GM12878 (cell line): ENCODE results near the gene PRKCD. TPM values are rescaled to one million over a fixed set of nuclear protein-coding genes. Genes with fewer than 3 reads are reported as not detected.

ENCODE experiments used
- ATAC-seq: fragments of 200-7000 bp; cut with Tn5 transposase; 3 replicates; pipeline ENCODE4 v1.9.1; 2020; ENCODE audit warnings: mild to moderate bottlenecking, moderate library complexity
- BruUV-seq: library from RNA; stranded (reverse); fragments of 400-500 nt; replicated peaks from 2 replicates; lab custom pipeline; 2021; lab: Mats Ljungman, UMichigan
- CTCF ChIA-PET: fragments of 300-600 bp; sonication (Branson Sonifier 250); formaldehyde crosslinking; extraction: SDS; loops from one replicate; lab custom pipeline; 2021; ENCODE audit warnings: inconsistent platforms; lab: Yijun Ruan, JAX
- POLR2A ChIA-PET: fragments of 350-600 bp; formaldehyde crosslinking; extraction: SDS; loops from one replicate; lab custom pipeline; 2021; ENCODE audit warnings: inconsistent platforms; lab: Charles Lee
- RAD21 ChIA-PET: fragments of 300-600 bp; sonication (Branson Sonifier 250); formaldehyde crosslinking; loops from one replicate; lab custom pipeline; 2023; ENCODE audit warnings: antibody characterized with exemption; ENCODE audit not compliant: unreplicated experiment; lab: Charles Lee
- SMC1A ChIA-PET: fragments of 300-600 bp; sonication (Branson Sonifier 250); formaldehyde crosslinking; loops from one replicate; lab custom pipeline; 2023; ENCODE audit not compliant: unreplicated experiment, uncharacterized antibody; lab: Charles Lee
- DNase-seq: peaks from one replicate; pipeline ENCODE4 v3.0.0-alpha.2; 2011; ENCODE audit warnings: low read depth, low spot score
- FAIRE-seq: peaks from 3 replicates; lab custom pipeline; 2011; peaks lifted over from hg19 to GRCh38; lab: Jason Lieb, UNC
- H2AFZ ChIP-seq: 2 replicates; pipeline ENCODE4 v1.6.0; 2011; ENCODE audit warnings: low read depth, low read length, control low read depth; ENCODE audit not compliant: control insufficient read depth
- H3K27ac ChIP-seq: 2 replicates; pipeline ENCODE4 v1.5.1; 2011; ENCODE audit warnings: control low read depth; ENCODE audit not compliant: control insufficient read depth, insufficient read depth
- H3K27me3 ChIP-seq, 2 experiments: replicated peaks in 1 of 2; 2 replicates each; pipeline versions ENCODE4 v1.6.0 to v1.6.1; 2011; ENCODE audit warnings: low read length in 1 of 2; ENCODE audit not compliant: control insufficient read depth in 2 of 2, insufficient read depth in 2 of 2
- H3K36me3 ChIP-seq, 2 experiments: 2 replicates each; pipeline ENCODE4 v1.5.1; 2011; ENCODE audit warnings: low read length in 1 of 2; ENCODE audit not compliant: control insufficient read depth in 2 of 2, insufficient read depth in 2 of 2
- H3K4me1 ChIP-seq: 2 replicates; pipeline ENCODE4 v1.6.1; 2011; ENCODE audit warnings: mild to moderate bottlenecking, low read length, moderate library complexity, mixed read lengths; ENCODE audit not compliant: control insufficient read depth, insufficient read depth
- H3K4me2 ChIP-seq: 2 replicates; pipeline ENCODE4 v1.6.0; 2011; ENCODE audit warnings: control low read depth; ENCODE audit not compliant: control insufficient read depth, insufficient read depth
- H3K4me3 ChIP-seq: fragments of 200-600 bp; sonication (generic); 2 replicates; pipeline ENCODE4 v1.5.1; 2016
- H3K79me2 ChIP-seq: 2 replicates; pipeline ENCODE4 v1.6.0; 2011; ENCODE audit warnings: low read length; ENCODE audit not compliant: control insufficient read depth, insufficient read depth
- H3K9ac ChIP-seq: 2 replicates; pipeline ENCODE4 v1.8.0; 2011; ENCODE audit warnings: low read length, control low read depth, mixed read lengths; ENCODE audit not compliant: control insufficient read depth, insufficient read depth
- H3K9me3 ChIP-seq: replicated peaks from 3 replicates; pipeline ENCODE4 v1.5.1; 2011; ENCODE audit warnings: mild to moderate bottlenecking, low read length; ENCODE audit not compliant: control insufficient read depth, insufficient read depth
- H4K20me1 ChIP-seq: 2 replicates; pipeline ENCODE4 v1.6.0; 2011; ENCODE audit not compliant: control insufficient read depth, insufficient read depth
- CHD4 ChIP-seq: fragments of 200-600 bp; sonication (generic); IDR thresholded peaks from 2 replicates; pipeline ENCODE4 v1.6.1; 2016; ENCODE audit warnings: mild to moderate bottlenecking
- EZH2 ChIP-seq: IDR thresholded peaks from 2 replicates; pipeline ENCODE4 v1.6.1; 2012; ENCODE audit warnings: low read depth, mild to moderate bottlenecking, control low read depth, inconsistent platforms, low read length, borderline replicate concordance; ENCODE audit not compliant: control insufficient read depth
- FOS ChIP-seq: IDR thresholded peaks from 3 replicates; pipeline ENCODE4 v1.6.1; 2011; ENCODE audit warnings: borderline replicate concordance; ENCODE audit not compliant: insufficient read length; ENCODE audit errors: extremely low read depth
- HCFC1 ChIP-seq: fragments of 150-350 bp; IDR thresholded peaks from 2 replicates; pipeline ENCODE4 v1.6.1; 2014; ENCODE audit warnings: low read length
- KDM1A ChIP-seq: fragments of 200-600 bp; sonication (generic); IDR thresholded peaks from 2 replicates; pipeline ENCODE4 v1.6.1; 2016; ENCODE audit warnings: borderline replicate concordance
- MXI1 ChIP-seq: fragments of 150-350 bp; IDR thresholded peaks from 2 replicates; pipeline ENCODE4 v1.6.1; 2011; ENCODE audit warnings: low read depth, mild to moderate bottlenecking, inconsistent platforms, low read length, improper control_type of control experiment
- NBN ChIP-seq: fragments of 450-650 bp; IDR thresholded peaks from 2 replicates; pipeline ENCODE4 v1.6.1; 2016
- NFXL1 ChIP-seq: fragments of 450-650 bp; IDR thresholded peaks from 2 replicates; pipeline ENCODE4 v1.6.1; 2017; ENCODE audit warnings: antibody characterized with exemption, mild to moderate bottlenecking, borderline replicate concordance
- RBBP5 ChIP-seq: fragments of 200-600 bp; sonication (generic); conservative IDR thresholded peaks from 2 replicates; pipeline ENCODE4 v1.6.1; 2016
- RUNX3 ChIP-seq: IDR thresholded peaks from 2 replicates; pipeline ENCODE4 v1.6.1; 2012; ENCODE audit warnings: low read length, inconsistent platforms
- SIN3A ChIP-seq: IDR thresholded peaks from 2 replicates; pipeline ENCODE4 v1.6.1; 2012; ENCODE audit warnings: low read depth, low read length, improper control_type of control experiment
- SMARCA5 ChIP-seq: fragments of 450-650 bp; IDR thresholded peaks from 2 replicates; pipeline ENCODE4 v1.6.1; 2017; ENCODE audit warnings: mild to moderate bottlenecking
- SRF ChIP-seq, 2 experiments: IDR thresholded peaks; 2 replicates each; pipeline ENCODE4 v1.6.1; 2011; ENCODE audit warnings: low read depth in 2 of 2, low read length in 2 of 2, mild to moderate bottlenecking in 1 of 2, moderate library complexity in 1 of 2
- SUZ12 ChIP-seq: fragments of 200-600 bp; sonication (generic); IDR thresholded peaks from one replicate; pipeline ENCODE4 v1.6.1; 2018; ENCODE audit warnings: antibody characterized with exemption, mild to moderate bottlenecking; ENCODE audit not compliant: unreplicated experiment
- TCF3 ChIP-seq: IDR thresholded peaks from 2 replicates; pipeline ENCODE4 v1.6.1; 2012; ENCODE audit warnings: low read depth, mild to moderate bottlenecking, low read length, borderline replicate concordance; ENCODE audit not compliant: insufficient read depth
- ZNF207 ChIP-seq: fragments of 450-650 bp; IDR thresholded peaks from 2 replicates; pipeline ENCODE4 v1.6.1; 2014; ENCODE audit warnings: antibody characterized with exemption, mild to moderate bottlenecking, borderline replicate concordance
- ZNF274 ChIP-seq: IDR thresholded peaks from one replicate; pipeline ENCODE4 v1.8.0; 2011; ENCODE audit not compliant: insufficient read length, insufficient read depth
- WGBS: methylation state at CpG from one replicate; pipeline ENCODE4 v1.1.6; 2016; ENCODE audit warnings: low lambda C conversion rate; ENCODE audit not compliant: insufficient replicate concordance, insufficient coverage; ENCODE audit errors: missing lambda C conversion rate; 5-methylcytosine and 5-hydroxymethylcytosine counted together
- in situ Hi-C: fragments of 300-500 bp; cut with MboI; formaldehyde crosslinking; loops from 9 replicates; pipeline ENCODE4 v1.14.3; 2018; ENCODE audit warnings: mixed read lengths
- intact Hi-C: fragments of 100-400 bp; cut with micrococcal nuclease; formaldehyde crosslinking; loops from one replicate; pipeline ENCODE4 v1.14.2; 2022; ENCODE audit not compliant: unreplicated experiment
- polyA plus RNA-seq, 11 experiments: library from polyadenylated mRNA; depleted of rRNA in 4 of 11; unstranded in 6 of 11; stranded (reverse) in 5 of 11; fragments of >200 nt; fragmentation: Nextera tagmentation in 4 of 11; fragmentation: Illumina TruSeq in 1 of 11; extraction: Ambion mirVana in 4 of 11; extraction: Trizol in 1 of 11; gene quantifications; 1 replicate in 1 of 11; 2 replicates in 10 of 11; pipeline versions ENCODE4 v1.2.1 to v1.2.3, GENCODE V29; 2011 to 2016; ENCODE audit warnings: inconsistent platforms in 2 of 11, missing spikeins in 2 of 11, low read depth in 1 of 11
- total RNA-seq, 4 experiments: library from RNA; depleted of rRNA in 3 of 4; stranded (reverse); fragments of >200 nt in 3 of 4; fragmentation: Illumina TruSeq in 1 of 4; extraction: Trizol in 1 of 4; gene quantifications; 2 replicates each; pipeline versions ENCODE4 v1.2.1 to v1.2.3, GENCODE V29; 2013 to 2021
- TF ChIP-seq, protein P1 (sequence below): IDR thresholded peaks from 2 replicates; pipeline ENCODE4 v1.6.1; 2012; ENCODE audit warnings: mild to moderate bottlenecking, low read depth, low read length
- TF ChIP-seq, protein P2 (sequence below), 3 experiments: IDR thresholded peaks in 2 of 3; conservative IDR thresholded peaks in 1 of 3; 2 replicates each; pipeline ENCODE4 v1.5.1; 2011; ENCODE audit warnings: low read depth in 3 of 3, low read length in 3 of 3, mild to moderate bottlenecking in 3 of 3, control low read depth in 2 of 3, moderate library complexity in 2 of 3, inconsistent platforms in 1 of 3, mixed read lengths in 1 of 3; ENCODE audit not compliant: control insufficient read depth in 2 of 3, insufficient read depth in 1 of 3; ENCODE audit errors: extremely low read depth in 1 of 3
- TF ChIP-seq, protein P3 (sequence below): IDR thresholded peaks from 2 replicates; pipeline ENCODE4 v1.6.1; 2012; ENCODE audit warnings: low read depth, low read length, improper control_type of control experiment

PRKCD gene
- total and polyA plus RNA-seq, 10 of the 15 experiments (the other 5 are each of a cell fraction or from before 2014, with no cell fraction given) = 10.0 to 114 (median 42.4) TPM

DNA sequence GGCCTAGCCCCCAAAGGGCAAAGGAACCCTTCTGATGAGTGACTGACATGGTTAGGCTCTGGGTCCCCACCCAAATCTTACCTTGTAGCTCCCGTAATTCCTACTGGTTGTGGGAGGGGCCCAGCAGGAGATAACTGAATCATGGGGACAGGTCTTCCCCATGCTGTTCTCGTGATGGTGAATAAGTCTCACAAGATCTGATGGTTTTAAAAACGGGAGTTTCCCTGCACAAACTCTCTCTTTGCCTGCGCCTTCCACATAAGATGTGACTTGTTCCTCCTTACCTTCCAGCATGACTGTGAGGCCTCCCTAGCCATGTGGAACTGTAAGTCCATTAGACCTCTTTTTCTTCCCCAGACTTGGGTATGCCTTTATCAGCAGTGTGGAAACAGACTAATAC, 77.9 kb downstream of the PRKCD start:
- ChIA-PET POLR2A (no interaction called here), CTCF (no interaction called here), SMC1A (interaction anchor here (1.0 kb wide), 1 partner anchor 20 kb away, joined by 3 read pairs; no protein-coding TSS in a partner anchor), RAD21 (no interaction called here)
- peaks cover 13% of the 10 kb centered on the region for H3K79me2 ChIP-seq
- DNase-seq (no peak), FAIRE-seq (no peak), ATAC-seq (no peak)
- no peak overlapping the region for H3K9ac ChIP-seq
- TF ChIP-seq, protein P1, sequence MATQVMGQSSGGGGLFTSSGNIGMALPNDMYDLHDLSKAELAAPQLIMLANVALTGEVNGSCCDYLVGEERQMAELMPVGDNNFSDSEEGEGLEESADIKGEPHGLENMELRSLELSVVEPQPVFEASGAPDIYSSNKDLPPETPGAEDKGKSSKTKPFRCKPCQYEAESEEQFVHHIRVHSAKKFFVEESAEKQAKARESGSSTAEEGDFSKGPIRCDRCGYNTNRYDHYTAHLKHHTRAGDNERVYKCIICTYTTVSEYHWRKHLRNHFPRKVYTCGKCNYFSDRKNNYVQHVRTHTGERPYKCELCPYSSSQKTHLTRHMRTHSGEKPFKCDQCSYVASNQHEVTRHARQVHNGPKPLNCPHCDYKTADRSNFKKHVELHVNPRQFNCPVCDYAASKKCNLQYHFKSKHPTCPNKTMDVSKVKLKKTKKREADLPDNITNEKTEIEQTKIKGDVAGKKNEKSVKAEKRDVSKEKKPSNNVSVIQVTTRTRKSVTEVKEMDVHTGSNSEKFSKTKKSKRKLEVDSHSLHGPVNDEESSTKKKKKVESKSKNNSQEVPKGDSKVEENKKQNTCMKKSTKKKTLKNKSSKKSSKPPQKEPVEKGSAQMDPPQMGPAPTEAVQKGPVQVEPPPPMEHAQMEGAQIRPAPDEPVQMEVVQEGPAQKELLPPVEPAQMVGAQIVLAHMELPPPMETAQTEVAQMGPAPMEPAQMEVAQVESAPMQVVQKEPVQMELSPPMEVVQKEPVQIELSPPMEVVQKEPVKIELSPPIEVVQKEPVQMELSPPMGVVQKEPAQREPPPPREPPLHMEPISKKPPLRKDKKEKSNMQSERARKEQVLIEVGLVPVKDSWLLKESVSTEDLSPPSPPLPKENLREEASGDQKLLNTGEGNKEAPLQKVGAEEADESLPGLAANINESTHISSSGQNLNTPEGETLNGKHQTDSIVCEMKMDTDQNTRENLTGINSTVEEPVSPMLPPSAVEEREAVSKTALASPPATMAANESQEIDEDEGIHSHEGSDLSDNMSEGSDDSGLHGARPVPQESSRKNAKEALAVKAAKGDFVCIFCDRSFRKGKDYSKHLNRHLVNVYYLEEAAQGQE = no peak
- no peak for TF ChIP-seq SMARCA5
- TF ChIP-seq SIN3A = no peak
- TF ChIP-seq RBBP5 = no peak
- TF ChIP-seq KDM1A = no peak
- TF ChIP-seq HCFC1 = no peak
- no peak for TF ChIP-seq EZH2
- TF ChIP-seq TCF3 = no peak
- TF ChIP-seq, protein P2, sequence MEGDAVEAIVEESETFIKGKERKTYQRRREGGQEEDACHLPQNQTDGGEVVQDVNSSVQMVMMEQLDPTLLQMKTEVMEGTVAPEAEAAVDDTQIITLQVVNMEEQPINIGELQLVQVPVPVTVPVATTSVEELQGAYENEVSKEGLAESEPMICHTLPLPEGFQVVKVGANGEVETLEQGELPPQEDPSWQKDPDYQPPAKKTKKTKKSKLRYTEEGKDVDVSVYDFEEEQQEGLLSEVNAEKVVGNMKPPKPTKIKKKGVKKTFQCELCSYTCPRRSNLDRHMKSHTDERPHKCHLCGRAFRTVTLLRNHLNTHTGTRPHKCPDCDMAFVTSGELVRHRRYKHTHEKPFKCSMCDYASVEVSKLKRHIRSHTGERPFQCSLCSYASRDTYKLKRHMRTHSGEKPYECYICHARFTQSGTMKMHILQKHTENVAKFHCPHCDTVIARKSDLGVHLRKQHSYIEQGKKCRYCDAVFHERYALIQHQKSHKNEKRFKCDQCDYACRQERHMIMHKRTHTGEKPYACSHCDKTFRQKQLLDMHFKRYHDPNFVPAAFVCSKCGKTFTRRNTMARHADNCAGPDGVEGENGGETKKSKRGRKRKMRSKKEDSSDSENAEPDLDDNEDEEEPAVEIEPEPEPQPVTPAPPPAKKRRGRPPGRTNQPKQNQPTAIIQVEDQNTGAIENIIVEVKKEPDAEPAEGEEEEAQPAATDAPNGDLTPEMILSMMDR (IDR thresholded peaks at IDR 0.05 in 2 of 3, conservative IDR thresholded peaks at IDR 0.05 in 1 of 3; ENCODE audit: control insufficient read depth in 2 of 3, extremely low read depth in 1 of 3, insufficient read depth in 1 of 3, low read depth in 3 of 3, low read length in 3 of 3) = no peak
- no peak for TF ChIP-seq MXI1
- no peak for TF ChIP-seq FOS
- no peak for TF ChIP-seq SRF (IDR thresholded peaks at IDR 0.05; ENCODE audit: low read depth in 2 of 2, low read length in 2 of 2)
- no peak for TF ChIP-seq RUNX3
- TF ChIP-seq NFXL1 = no peak
- TF ChIP-seq SUZ12 = no peak
- TF ChIP-seq CHD4 = no peak
- TF ChIP-seq ZNF207 = no peak
- TF ChIP-seq ZNF274 = no peak
- TF ChIP-seq NBN = no peak
- TF ChIP-seq, protein P3, sequence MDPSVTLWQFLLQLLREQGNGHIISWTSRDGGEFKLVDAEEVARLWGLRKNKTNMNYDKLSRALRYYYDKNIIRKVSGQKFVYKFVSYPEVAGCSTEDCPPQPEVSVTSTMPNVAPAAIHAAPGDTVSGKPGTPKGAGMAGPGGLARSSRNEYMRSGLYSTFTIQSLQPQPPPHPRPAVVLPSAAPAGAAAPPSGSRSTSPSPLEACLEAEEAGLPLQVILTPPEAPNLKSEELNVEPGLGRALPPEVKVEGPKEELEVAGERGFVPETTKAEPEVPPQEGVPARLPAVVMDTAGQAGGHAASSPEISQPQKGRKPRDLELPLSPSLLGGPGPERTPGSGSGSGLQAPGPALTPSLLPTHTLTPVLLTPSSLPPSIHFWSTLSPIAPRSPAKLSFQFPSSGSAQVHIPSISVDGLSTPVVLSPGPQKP = no peak
- no peak overlapping the region for H3K27ac ChIP-seq
- no peak overlapping the region for H3K4me3 ChIP-seq
- BruUV-seq = no TSS peak
- no peaks in the 10 kb centered on the region for H3K27me3 ChIP-seq
- no peaks in the 10 kb centered on the region for H3K9me3 ChIP-seq
- intact Hi-C loops (no loop called here), in situ Hi-C loops (no loop called here)
- no peaks in the 10 kb centered on the region for H3K4me1 ChIP-seq
- peaks cover 23 to 62% of the 10 kb centered on the region in 2 experiments for H3K36me3 ChIP-seq
- H2AFZ ChIP-seq = no peak overlapping the region
- H4K20me1 ChIP-seq = no peaks in the 10 kb centered on the region
- no peak overlapping the region for H3K4me2 ChIP-seq
- WGBS = 72% methylated on average over 4 of the region's 4 CpGs
